ENCODE measurements around the gene LMF1. TPM values are rescaled to one million over a fixed set of nuclear protein-coding genes. Genes with fewer than 3 reads are reported as not detected.

Gene LMF1
- total and polyA plus RNA-seq, 2 of the 13 experiments (the other 11 are each of a cell fraction or from before 2014, with no cell fraction given), result 6.8 to 8.5 TPM

- peak; percentile 65; the same call in 1 of the 2 replicates for TF ChIP-seq MAX (IDR thresholded peaks at IDR 0.05)
- TF ChIP-seq GTF3A (CRISPR knock-in tag; conservative IDR thresholded peaks at IDR 0.05), result no peak
- 0 out of 2 replicates have a peak, but pooled peaks have one; percentile 27 for TF ChIP-seq TFAP4 (IDR thresholded peaks at IDR 0.05; ENCODE audit: borderline replicate concordance, low read depth)
- TF ChIP-seq HOXA3 (CRISPR knock-in tag; IDR thresholded peaks at IDR 0.05), result peak; percentile 75
- TF ChIP-seq ZNF263 (CRISPR knock-in tag; IDR thresholded peaks at IDR 0.05), result 0 out of 2 replicates have a peak, but pooled peaks have one; percentile 21
- TF ChIP-seq BRD4 (CRISPR knock-in tag; IDR thresholded peaks at IDR 0.05), result peak; percentile 73
- TF ChIP-seq ERF (CRISPR knock-in tag; IDR thresholded peaks at IDR 0.05), result peak; percentile 56; the same call in 1 of the 2 replicates
- TF ChIP-seq CC2D1A (CRISPR knock-in tag; IDR thresholded peaks at IDR 0.05), result no peak
- no peak for TF ChIP-seq CREBL2 (CRISPR knock-in tag; IDR thresholded peaks at IDR 0.05; ENCODE audit: borderline replicate concordance)
- no peak for TF ChIP-seq LCORL (IDR thresholded peaks at IDR 0.05)
- TF ChIP-seq LCORL (CRISPR knock-in tag; IDR thresholded peaks at IDR 0.05), result peak; percentile 17; the same call in 1 of the 2 replicates
- no peak for TF ChIP-seq ZBTB21 (CRISPR knock-in tag; IDR thresholded peaks at IDR 0.05)
- TF ChIP-seq ZNF431 (CRISPR knock-in tag; IDR thresholded peaks at IDR 0.05; ENCODE audit: borderline replicate concordance, low read depth), result no peak
- no peak for TF ChIP-seq NFYC (CRISPR knock-in tag; IDR thresholded peaks at IDR 0.05)
- TF ChIP-seq SIX4 (CRISPR knock-in tag; IDR thresholded peaks at IDR 0.05), result no peak
- TF ChIP-seq NFKB2 (CRISPR knock-in tag; IDR thresholded peaks at IDR 0.05; ENCODE audit: borderline replicate concordance), result peak; percentile 42; the same call in 1 of the 2 replicates
- TF ChIP-seq ARID4A (CRISPR knock-in tag; IDR thresholded peaks at IDR 0.05; ENCODE audit: borderline replicate concordance), result peak; percentile 65; the same call in 1 of the 2 replicates
- peak; percentile 52; the same call in 1 of the 2 replicates for TF ChIP-seq SALL1 (CRISPR knock-in tag; IDR thresholded peaks at IDR 0.05)
- TF ChIP-seq MBD4 (IDR thresholded peaks at IDR 0.05; ENCODE audit: borderline replicate concordance, low read length), result no peak
- 0 out of 2 replicates have a peak, but pooled peaks have one; percentile 21 for TF ChIP-seq POLR2AphosphoS5 (IDR thresholded peaks at IDR 0.05; ENCODE audit: low read depth, low read length)
- no peak for TF ChIP-seq RNF219 (CRISPR knock-in tag; IDR thresholded peaks at IDR 0.05)
- no peak for TF ChIP-seq SNAPC5 (CRISPR knock-in tag; IDR thresholded peaks at IDR 0.05; ENCODE audit: borderline replicate concordance)
- peak; percentile 31; the same call in 1 of the 2 replicates for TF ChIP-seq SPEN (CRISPR knock-in tag; IDR thresholded peaks at IDR 0.05; ENCODE audit: low read depth)
Measured at GRCh38 chr16:972316-973002, 1.7 kb upstream of the LMF1 start (continued).

Data from HepG2 (cell line).